ENCODE measurements around the gene UVRAG.

GRCh38 chr11:75969626-75970308 lies 154.8 kb downstream of the UVRAG start:
- TF ChIP-seq CTCF (CRISPR knock-in tag; IDR thresholded peaks at IDR 0.05), result no peak
- TF ChIP-seq ZNF670 (CRISPR knock-in tag; IDR thresholded peaks at IDR 0.05; ENCODE audit: borderline replicate concordance), result no peak
- no peak for TF ChIP-seq POLR2AphosphoS5 (IDR thresholded peaks at IDR 0.05; ENCODE audit: low read depth, low read length)
- no peak for TF ChIP-seq MED1 (CRISPR knock-in tag; IDR thresholded peaks at IDR 0.05)
- no peak for TF ChIP-seq TEF (CRISPR knock-in tag; IDR thresholded peaks at IDR 0.05)
- no peak for TF ChIP-seq MEIS1 (CRISPR knock-in tag; IDR thresholded peaks at IDR 0.05; ENCODE audit: borderline replicate concordance)

Data from HepG2 (cell line).